Stimulated activated CD8-positive, alpha-beta memory T cell treated with anti-CD3 and anti-CD28 coated beads, Interleukin-12 subunit alpha, Interleukin-12 subunit beta, amount 100 ng/mL, for 1 hour (primary cell): ENCODE results near the gene NIPBL.
"Not testable (repeated sequence)": the region's sequence is repeated elsewhere in the genome, so short reads cannot be mapped to it uniquely, and the experiment has no call there.

Source experiments
- DNase-seq: peaks from one replicate; pipeline ENCODE4 v3.0.0-alpha.2; 2020; ENCODE audit warnings: low read depth

The NIPBL gene, protein sequence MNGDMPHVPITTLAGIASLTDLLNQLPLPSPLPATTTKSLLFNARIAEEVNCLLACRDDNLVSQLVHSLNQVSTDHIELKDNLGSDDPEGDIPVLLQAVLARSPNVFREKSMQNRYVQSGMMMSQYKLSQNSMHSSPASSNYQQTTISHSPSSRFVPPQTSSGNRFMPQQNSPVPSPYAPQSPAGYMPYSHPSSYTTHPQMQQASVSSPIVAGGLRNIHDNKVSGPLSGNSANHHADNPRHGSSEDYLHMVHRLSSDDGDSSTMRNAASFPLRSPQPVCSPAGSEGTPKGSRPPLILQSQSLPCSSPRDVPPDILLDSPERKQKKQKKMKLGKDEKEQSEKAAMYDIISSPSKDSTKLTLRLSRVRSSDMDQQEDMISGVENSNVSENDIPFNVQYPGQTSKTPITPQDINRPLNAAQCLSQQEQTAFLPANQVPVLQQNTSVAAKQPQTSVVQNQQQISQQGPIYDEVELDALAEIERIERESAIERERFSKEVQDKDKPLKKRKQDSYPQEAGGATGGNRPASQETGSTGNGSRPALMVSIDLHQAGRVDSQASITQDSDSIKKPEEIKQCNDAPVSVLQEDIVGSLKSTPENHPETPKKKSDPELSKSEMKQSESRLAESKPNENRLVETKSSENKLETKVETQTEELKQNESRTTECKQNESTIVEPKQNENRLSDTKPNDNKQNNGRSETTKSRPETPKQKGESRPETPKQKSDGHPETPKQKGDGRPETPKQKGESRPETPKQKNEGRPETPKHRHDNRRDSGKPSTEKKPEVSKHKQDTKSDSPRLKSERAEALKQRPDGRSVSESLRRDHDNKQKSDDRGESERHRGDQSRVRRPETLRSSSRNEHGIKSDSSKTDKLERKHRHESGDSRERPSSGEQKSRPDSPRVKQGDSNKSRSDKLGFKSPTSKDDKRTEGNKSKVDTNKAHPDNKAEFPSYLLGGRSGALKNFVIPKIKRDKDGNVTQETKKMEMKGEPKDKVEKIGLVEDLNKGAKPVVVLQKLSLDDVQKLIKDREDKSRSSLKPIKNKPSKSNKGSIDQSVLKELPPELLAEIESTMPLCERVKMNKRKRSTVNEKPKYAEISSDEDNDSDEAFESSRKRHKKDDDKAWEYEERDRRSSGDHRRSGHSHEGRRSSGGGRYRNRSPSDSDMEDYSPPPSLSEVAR (N-terminal part only)

DNA sequence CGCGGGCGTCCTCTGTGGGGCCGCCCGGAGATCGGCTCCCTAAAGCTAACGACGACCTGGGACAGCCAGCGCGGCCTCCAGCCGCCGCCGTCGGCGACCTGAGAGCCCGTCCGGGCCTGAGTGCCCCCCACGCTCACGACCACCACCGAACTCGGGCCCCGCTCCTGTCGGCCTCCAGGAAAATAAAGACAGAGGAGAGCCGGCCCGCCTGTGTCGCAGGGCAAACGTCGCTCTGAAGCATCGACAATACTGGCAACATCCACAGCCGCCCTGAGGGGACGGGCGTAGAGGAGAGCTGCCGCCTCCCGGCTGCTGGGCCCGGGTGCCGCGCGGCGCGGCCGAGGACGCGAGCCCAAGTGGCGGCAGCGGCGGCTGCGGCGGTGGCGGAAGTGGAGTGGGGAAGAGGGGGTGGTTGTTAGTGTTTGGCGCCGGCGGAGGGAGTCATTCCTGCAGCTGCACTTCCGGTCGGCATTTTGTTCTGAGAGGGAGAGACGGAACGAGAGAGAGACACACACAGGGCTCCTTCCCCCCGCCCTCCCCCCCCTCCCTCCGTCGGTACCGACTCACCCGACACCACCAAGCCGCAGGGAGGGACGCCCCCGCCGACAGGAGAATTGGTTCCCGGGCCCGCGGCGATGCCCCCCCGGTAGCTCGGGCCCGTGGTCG, at the start of gene NIPBL:
NIPBL (plus strand) TSS at position 471 of the 666 bp plus-strand sequence. CDS start 76,928 bp downstream, outside the sequence.
- DNase-seq: peak; percentile 79

DNA sequence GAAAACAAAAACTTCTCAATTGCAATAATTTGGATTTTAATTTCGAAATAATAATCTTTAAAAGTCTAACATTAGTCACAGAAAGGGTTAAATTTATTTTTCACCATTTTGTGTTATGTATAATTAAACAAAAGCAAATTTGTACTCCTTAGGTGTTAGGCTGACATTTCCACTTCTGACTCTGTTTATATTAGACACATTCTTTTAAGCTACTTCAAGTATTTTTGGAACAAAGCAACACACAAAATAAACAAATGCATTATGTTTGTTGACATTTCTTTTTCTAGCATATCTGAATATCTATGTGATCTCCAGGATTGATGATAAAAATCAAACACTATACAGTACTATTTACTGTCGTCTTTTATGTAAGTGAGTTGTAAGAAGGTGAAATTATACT, 44.3 kb upstream of the NIPBL start:
- no peak for DNase-seq

GRCh38 chr5:36836831-36837230, 39.7 kb upstream of the NIPBL start:
- DNase-seq: no peak

- no peak for DNase-seq
Measured at GRCh38 chr5:36839489-36840476, 36.8 kb upstream of the NIPBL start.

DNA sequence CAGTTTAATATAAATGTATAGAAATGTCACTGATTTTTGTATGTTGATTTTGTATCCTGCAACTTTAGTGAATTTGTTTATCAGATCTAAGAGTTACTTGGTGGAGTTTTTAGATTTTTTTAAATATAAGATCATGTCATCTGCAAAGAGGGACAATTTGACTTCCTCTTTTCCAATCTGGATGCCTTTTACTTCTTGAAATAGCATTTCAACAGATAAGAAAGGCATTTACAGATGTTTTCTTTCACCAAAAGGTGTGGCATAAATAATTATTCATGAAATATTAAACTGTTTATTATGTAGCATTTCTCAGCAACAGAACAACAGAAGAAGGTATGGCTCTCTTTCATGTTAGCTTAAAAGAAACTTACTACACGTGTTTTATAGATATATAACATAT, 34.9 kb upstream of the NIPBL start:
- DNase-seq: no peak

DNA sequence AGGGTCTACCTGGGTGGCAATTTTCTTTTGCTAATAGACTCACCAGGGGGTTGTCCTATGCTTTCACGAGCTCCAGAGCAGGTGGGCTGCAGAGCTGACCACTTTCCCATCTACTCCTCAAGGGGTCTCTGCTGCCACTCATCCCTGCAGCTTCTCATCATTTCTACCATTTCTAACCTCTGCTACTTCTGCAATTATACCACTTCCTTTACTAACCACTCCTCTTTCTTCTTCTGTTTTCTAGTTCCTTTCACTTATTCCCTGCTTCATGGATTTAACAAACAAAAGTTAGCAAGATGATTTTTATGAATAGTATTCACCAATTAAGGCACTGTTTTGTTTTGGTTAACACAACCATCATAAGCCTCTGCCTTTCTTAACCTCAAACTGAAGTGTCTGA, 34.5 kb upstream of the NIPBL start:
- no peak for DNase-seq

DNA sequence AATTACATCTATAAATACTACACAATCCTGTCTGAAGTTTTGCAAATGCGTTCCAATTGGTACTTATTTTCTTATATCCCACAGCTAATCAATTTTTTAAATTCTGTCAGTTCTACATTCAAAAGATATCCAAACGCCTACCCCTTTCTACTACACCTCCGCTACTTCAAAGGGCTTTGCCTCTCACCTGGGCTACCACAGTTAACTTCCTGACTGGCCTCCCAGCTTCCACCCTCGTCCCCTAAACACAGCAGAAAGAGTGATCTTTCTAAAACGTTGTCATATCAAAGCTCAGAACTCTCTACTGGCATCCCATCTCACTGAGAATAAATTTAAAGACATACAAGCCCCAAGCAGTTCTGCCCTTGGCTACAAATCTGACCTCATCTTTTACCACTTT, 32.3 kb upstream of the NIPBL start:
- DNase-seq: no peak

GRCh38 chr5:36848545-36848944, 28.0 kb upstream of the NIPBL start:
- not testable (repeated sequence) for DNase-seq

DNA sequence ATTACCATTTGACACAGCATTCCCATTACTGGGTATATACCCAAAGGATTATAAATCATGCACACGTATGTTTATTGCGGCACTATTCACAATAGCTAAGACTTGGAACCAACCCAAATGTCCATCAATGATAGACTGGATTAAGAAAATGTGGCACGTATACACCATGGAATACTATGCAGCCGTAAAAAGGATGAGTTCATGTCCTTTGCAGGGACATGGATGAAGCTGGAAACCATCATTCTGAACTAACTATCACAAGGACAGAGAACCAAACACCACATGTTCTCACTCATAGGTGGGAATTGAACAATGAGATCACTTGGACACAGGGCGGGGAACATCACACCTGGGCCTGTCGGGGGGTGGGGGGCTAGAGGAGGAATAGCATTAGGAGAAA, 23.7 kb upstream of the NIPBL start:
- DNase-seq: not testable (repeated sequence)

DNA sequence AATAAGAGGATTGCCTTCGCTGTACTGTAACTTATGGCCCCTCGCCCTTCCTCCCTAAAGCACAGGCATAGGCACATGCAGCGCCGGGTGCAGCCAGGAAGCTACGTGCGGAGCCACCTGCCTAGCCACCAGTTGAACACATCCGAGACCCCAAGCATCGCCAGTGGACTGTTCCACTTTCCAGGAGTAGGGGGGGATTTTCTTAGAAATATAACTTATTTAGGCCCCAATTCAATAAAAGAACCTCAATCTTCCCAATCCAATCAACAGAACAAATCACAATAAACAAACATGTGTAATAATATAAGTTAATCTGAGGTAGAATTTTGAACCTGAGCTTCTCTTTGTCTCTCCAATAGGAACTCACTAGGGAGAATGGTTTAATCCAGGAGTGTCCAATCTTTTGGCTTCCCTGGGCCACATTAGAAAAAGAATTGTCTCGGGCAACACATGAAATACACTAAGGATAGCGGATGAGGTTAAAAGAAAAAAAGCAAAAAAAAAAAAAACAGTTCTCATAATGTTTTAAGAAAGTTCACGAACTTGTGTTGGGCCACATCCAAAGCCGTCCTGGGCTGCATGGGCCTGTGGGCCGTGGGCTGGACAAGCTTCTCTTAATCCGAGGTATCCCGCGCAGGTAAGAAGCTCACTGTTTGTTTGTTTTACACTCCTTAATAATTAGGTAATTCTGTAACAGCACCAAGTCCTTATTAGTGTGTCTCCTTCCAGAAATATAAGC, 22.0 kb upstream of the NIPBL start:
- no peak for DNase-seq

DNA sequence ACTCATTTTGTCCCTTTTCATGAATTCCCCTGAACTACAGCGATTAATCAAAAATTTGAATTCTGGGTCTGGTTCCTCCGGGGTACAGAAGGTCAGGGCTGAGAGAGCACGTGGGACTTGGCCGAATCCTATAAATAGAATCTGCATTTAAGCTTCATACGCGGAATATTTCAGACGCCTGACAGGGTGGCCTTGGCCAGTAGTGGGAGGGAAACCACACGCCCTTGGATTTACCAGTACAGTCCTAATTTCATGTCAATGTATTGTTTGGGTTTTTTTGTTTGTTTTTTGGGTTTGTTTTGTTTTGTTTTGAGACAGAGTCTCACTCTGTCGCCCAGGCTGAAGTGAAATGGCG, 21.5 kb upstream of the NIPBL start:
- no peak for DNase-seq

DNA sequence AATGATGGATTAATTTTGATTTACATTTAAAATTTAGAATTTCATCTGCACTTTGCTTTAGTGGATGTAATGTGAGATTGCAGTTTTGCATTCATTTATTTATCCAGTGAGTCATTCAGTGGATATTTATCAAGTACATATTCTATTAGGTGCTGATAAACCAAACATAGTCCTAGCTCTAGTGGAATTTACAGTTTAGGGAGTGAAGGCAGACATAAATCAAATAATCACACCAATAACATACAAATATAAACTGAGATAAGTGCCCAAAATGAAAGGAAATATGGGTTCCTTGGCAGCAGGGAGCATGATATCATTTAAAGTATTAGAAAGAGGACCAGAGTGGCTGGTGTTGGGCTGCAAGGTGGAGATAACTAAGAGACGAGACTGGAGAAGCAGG, 14.7 kb upstream of the NIPBL start:
- no peak for DNase-seq

DNA sequence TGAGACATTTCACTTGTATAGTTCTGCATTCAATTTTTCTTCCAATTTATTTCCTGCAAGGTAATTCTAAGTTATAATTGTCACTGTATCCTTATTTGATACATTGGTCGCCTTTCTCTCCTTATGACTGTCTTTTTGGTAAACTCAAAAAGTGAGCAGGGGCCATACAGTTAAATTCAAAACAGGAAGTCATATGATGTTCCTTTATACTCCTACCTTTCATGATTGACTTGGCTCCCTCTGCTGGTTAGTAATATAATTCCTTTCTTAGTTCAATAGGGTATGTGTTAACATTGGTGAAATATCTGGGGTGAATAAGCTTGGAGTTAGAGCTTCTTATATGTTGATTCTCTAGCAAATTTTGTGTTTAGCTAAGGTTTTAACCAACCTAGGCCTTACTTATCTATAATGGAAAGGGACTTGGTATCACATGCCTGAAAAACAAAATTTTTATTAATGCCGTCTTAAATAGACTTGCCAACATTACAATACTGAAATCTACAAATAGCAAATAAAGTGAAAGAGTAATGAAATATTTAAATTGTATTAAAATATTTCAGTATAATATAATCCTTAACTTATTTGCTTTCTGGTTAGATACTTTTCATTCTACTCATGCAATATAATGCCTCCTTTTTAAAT, 6.0 kb upstream of the NIPBL start:
- DNase-seq: no peak

DNA sequence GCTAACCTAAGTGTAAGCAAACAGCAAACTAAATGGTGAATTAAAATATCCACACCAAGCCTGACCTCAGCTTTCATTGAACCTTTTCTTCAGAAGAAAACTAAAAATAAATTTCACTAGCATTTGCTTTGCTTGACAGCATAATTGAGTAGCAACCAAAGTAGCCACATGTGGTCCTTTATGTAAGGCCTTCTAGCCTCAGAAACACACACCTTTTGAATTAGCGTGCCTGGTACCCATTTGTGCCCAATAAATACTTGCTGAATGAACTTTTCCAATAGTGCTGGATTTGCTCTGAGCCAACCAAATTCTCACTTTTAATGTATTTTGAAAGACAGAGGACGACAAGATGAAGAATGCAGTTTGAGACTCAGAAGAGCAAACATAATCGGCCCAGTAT, 2.1 kb upstream of the NIPBL start:
- no peak for DNase-seq

- DNase-seq: peak; percentile 27
Measured at GRCh38 chr5:36875051-36875789, 1.3 kb upstream of the NIPBL start.

DNA sequence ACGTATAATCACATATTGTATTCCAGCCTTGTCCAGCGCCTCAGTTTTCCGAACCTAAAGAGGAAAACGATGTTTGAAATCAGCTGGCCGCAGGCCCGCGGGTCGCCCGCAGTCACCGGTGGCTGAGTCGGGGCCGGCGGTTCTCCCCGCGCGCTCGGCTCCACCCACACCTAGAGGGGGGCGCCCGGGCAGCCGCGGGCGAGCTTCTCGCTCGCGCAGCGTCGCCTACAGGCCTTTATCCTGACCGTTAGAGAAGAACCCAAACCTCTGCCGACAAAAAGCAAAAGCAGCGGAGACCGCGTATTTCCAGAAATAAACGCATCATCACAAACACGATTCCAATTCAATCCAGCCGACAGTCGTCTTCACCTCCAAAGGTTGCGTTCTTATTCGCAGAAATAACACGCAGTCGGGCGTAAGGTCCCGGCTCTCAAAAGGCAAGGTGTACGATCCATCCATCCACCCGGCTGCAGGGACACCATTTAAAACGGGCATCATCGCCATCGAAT, 725 bp upstream of the NIPBL start:
- peak; percentile 48 for DNase-seq

DNA sequence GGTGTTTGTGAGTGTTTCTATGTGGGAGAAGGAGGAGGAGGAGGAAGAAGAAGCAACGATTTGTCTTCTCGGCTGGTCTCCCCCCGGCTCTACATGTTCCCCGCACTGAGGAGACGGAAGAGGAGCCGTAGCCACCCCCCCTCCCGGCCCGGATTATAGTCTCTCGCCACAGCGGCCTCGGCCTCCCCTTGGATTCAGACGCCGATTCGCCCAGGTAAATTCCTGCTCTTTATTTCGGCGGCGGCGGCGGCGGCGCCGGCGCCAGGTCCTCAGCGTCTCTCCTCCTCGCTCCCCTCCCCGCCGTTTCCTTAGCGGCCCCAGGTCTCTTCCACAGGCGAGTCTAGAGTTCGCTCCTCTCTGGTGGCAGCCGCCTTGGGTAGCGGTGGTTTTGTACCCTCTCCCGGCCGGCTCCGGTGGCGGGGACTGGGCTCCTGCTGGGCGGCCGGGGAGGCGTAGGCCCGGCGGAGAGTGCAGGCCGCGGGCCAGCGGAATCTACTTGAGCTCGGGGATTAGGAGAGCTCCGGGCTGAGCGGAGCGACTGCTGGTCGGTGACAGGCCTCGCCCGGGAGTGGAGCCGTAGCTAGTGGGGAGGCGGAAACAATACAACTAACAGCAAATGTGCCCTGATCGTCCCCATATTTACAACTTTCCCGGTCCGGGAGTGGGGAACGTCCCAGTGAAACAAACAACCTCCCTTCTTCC, 547 bp downstream of the NIPBL start:
- peak; percentile 36 for DNase-seq
